ENCODE measurements around the gene C17orf67.

C17orf67 gene

DNA sequence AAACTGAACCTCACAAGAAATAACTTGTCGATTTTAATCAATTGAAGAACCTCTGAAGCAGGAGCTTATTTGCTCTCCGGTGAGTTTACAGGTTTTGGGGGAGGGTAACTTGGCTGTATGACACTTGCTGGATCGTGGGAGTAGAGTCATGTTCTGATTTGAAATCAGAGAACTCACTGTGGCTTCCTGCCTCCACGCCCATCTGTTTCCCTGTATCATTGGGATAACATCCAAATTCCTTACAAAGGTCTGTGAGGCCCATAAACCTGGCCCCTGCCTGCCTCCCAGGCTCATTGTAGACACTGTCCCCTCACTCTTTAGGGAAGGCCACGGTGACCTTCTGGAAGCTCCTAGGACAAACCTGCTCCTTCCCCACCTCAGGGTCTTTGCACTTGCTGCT, 48.3 kb downstream of the C17orf67 start:
- TF ChIP-seq, protein P1, sequence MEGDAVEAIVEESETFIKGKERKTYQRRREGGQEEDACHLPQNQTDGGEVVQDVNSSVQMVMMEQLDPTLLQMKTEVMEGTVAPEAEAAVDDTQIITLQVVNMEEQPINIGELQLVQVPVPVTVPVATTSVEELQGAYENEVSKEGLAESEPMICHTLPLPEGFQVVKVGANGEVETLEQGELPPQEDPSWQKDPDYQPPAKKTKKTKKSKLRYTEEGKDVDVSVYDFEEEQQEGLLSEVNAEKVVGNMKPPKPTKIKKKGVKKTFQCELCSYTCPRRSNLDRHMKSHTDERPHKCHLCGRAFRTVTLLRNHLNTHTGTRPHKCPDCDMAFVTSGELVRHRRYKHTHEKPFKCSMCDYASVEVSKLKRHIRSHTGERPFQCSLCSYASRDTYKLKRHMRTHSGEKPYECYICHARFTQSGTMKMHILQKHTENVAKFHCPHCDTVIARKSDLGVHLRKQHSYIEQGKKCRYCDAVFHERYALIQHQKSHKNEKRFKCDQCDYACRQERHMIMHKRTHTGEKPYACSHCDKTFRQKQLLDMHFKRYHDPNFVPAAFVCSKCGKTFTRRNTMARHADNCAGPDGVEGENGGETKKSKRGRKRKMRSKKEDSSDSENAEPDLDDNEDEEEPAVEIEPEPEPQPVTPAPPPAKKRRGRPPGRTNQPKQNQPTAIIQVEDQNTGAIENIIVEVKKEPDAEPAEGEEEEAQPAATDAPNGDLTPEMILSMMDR (IDR thresholded peaks at IDR 0.05; ENCODE audit: extremely low read depth, missing control alignments), result no peak
- DNase-seq (ENCODE audit: low spot score), result no peak

DNA sequence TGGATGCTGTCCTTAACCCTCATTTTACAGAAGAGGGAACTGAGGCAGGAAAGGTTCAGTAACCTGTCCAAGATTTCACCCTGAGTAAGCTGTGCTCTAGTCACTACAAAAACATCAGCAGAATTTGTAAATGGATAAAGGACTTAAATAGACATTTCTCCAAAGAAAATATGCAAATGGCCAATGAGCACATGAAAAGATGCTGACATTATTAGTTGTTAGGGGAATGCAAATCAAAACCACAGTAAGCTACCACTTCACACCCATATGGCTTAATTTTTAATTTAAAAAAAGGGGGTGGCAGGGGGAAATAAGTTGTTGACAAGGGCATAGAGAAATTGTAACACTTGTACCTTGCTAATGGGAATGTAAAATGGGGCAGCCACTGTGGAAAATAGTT, 51.4 kb downstream of the C17orf67 start:
- TF ChIP-seq, protein P1 (IDR thresholded peaks at IDR 0.05; ENCODE audit: extremely low read depth, missing control alignments), result no peak
- DNase-seq (ENCODE audit: low spot score), result no peak

DNA sequence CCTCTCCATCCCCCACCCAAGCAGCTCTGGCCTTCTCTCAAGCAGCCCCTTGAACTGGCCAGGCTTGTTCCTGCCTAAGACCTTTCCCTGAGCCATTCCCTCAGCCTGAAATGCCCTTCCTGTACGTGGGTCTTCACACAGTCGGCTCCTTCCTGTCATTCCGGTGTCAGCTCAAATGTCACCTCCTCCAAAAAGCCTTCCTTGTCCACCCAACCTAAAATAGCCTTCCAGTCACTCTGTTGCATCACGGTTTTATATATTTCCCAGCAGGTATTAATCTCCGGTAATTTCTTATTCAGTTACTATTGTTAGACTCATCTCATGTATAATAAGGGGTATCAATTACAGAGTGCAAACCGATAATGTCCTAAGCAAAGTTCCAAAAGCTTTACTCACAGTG, 51.8 kb downstream of the C17orf67 start:
- TF ChIP-seq, protein P1 (IDR thresholded peaks at IDR 0.05; ENCODE audit: extremely low read depth, missing control alignments), result no peak
- DNase-seq (ENCODE audit: low spot score), result no peak

DNA sequence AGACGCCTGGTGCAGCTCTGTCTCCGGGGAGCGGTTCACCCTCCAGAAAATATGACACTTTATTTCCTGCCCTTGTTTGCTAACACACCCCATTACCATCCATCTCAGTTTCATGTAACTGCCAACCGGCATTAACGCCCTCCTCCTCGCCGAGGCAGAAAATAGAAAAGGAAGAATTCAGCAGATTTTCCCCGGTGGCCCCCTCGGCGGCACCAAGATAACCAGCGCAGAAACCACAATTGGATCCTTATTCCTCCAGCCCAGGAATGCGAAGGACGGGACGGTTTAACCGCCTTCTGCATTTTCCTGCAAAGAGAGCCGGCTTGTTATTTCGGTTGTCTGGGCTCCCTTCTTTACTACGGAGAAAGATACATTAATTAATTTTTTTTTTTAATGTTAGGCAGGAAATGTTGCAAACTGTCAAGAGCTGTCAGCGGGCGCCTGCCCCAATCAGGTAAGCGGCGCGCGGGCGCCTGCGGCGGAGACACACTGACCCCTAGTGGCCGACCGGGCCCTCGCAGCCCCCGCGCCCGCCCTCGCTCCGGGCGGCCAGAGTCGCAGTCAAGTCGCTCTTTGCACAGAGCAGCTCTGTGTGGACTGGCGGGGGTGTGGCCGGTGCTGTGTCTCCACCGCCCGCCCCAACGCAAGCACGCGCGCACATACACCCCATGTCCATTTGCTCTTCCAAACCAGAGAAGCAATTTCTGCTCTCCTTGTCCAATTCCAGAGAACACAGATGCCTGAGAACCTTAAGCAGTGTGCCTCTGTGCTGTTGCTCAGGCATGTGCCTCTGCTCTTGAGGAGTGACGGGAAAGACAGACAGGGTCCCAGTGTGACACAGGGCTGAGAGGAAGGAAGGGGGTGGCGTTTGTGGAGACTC, 53.6 kb downstream of the C17orf67 start:
- TF ChIP-seq, protein P1 (IDR thresholded peaks at IDR 0.05; ENCODE audit: extremely low read depth, missing control alignments), result peak; percentile 93
- peak; percentile 87 for DNase-seq (ENCODE audit: low spot score)

DNA sequence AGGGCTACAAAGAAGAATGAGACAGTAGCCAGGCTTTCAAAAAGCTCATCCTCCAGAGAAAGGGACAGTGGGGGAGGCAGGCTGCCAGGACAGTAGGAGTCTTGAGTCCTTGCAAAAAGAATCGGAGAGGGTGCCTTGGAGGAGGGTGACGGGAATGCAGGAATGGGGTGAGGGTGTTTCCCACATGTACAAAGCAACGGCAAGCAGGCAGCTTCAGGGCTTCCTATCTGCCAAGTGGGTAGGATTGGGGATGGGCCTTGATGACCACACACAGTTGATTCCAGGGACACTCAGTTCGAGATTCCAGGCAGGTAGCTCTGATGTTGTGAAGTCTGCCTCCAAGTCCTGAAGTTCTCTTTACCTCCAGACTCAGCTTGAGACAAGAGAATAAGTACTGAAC, 54.4 kb downstream of the C17orf67 start:
- TF ChIP-seq, protein P1 (IDR thresholded peaks at IDR 0.05; ENCODE audit: extremely low read depth, missing control alignments), result no peak
- DNase-seq (ENCODE audit: low spot score), result no peak

DNA sequence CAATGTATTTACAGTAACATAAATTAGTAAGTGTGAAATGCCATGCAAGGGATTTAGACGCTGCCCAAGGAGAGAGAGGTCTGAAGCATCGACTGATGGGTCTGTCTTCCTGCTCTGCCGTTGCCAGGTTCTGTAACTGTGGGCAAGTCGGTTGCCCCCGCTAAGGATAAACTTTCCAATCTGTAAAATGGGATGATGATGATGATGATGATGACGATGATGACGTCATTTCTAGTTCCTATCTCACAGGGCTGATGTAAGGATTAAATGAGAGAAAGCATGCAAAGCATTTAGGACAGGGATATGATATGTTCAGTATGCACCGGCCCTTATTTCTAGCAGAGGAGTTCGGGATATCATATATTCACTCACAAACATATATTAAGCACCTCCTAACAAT, 54.8 kb downstream of the C17orf67 start:
- no peak for DNase-seq (ENCODE audit: low spot score)

DNA sequence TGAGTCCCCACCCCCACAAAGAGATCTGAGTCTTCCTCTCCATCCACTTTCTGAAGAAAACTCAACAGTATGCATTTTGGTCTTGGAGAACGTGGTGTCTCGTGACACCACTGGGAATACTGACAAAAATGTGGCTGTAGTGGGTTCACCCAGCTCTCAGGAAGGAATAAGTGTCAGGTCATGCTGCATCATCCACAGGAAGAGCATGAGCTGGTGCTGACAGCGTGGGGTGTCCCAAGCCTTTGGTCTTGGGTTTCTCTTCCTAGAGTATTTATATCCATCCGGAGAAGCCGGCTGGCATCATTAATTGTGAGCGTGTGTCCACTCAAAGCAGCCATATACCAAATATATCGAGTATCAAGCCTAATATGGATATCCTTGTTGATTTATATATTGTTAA, 55.9 kb downstream of the C17orf67 start:
- no peak for DNase-seq (ENCODE audit: low spot score)
- TF ChIP-seq, protein P1 (IDR thresholded peaks at IDR 0.05; ENCODE audit: extremely low read depth, missing control alignments), result no peak

More for the DNA sequence above, 54.8 kb downstream of the C17orf67 start:
- TF ChIP-seq, protein P1 (IDR thresholded peaks at IDR 0.05; ENCODE audit: extremely low read depth, missing control alignments), result no peak
